Lower leg skin (tissue), 4 donors: ENCODE results near the gene ATP13A3. TPM values are rescaled to one million over a fixed set of nuclear protein-coding genes. Genes with fewer than 3 reads are reported as not detected.
A peak's percentile ranks its signal among the peaks of the same experiment; 100 is the strongest.

ENCODE experiments used
- DNase-seq, 2 donors: peaks; one replicate each; pipeline ENCODE4 v3.0.0-alpha.2; 2019; ENCODE audit warnings: low spot score in 2 of 2
- H3K4me3 ChIP-seq: fragments of 200-600 bp; sonication (generic); 2 replicates; pipeline ENCODE4 v1.5.1; 2017; ENCODE audit warnings: mild to moderate bottlenecking, low read depth; ENCODE audit not compliant: poor library complexity, severe bottlenecking
- CTCF ChIP-seq, 3 donors: fragments of 450-650 bp; IDR thresholded peaks; one replicate each; pipeline ENCODE4 v1.5.1; 2016; ENCODE audit warnings: antibody characterized with exemption in 3 of 3, mild to moderate bottlenecking in 3 of 3, moderate library complexity in 2 of 3
- POLR2A ChIP-seq, 2 donors: fragments of 450-650 bp; IDR thresholded peaks; one replicate each; pipeline ENCODE4 v1.6.1; 2016 to 2017; ENCODE audit warnings: antibody characterized with exemption in 2 of 2, mild to moderate bottlenecking in 1 of 2, moderate library complexity in 1 of 2
- WGBS, 2 donors: methylation state at CpG; one replicate each; pipeline ENCODE4 v1.1.5; 2018; 5-methylcytosine and 5-hydroxymethylcytosine counted together
- intact Hi-C: fragments of 100-400 bp; cut with DNase I; formaldehyde crosslinking; loops from one replicate; pipeline ENCODE4 v1.15.0; 2023; ENCODE audit warnings: low total_unique reads
- total RNA-seq, 4 donors: library from RNA; depleted of rRNA; stranded (reverse); fragments of >200 nt; gene quantifications; one replicate each; pipeline ENCODE4 v1.1.0, GENCODE V29; 2016

The ATP13A3 gene
- total RNA-seq, 4 donors from 2014 or later, result 35.0 to 40.6 (median 38.2) TPM

DNA sequence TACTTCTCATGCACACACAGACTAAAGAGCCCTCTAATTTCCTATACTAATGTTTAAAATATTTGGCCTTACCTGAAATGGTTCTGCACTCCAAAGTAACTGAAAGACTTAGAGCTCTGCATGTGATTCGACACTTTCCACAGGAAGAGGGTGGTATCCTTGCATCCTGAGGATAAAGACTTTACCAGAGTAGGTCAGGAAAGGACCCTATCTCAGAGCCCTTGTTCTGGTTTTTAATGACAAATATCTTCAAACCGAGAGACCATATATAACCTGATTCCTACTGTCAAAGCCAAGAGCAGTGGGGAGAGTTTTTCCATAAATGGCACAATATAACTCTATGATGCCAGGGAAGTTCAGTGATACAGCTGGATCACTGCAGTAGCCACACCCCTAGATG lies 87.6 kb downstream of the ATP13A3 start, which contains the start of gene GP5:
Gene GP5, minus strand, starts transcription at position 101 of the 400 bp plus-strand sequence. CDS start 984 bp downstream, outside the sequence.
- no peak for TF ChIP-seq CTCF (IDR thresholded peaks at IDR 0.05)
- no peak for TF ChIP-seq POLR2A (IDR thresholded peaks at IDR 0.05)
- WGBS, 2 donors, result 71 to 76% methylated on average over 2 of the region's 2 CpGs
- no peak for DNase-seq
- no peak within 1 kb of the TSS for H3K4me3 ChIP-seq
- intact Hi-C loops, result loop anchor here (5.0 kb wide), 1 partner anchor 62 kb away; no protein-coding TSS in a partner anchor

- TF ChIP-seq CTCF (IDR thresholded peaks at IDR 0.05) (no peak), POLR2A (IDR thresholded peaks at IDR 0.05) (no peak)
- WGBS, 2 donors, result 22 to 33% methylated on average over 24 to 30 of the region's 38 CpGs
- DNase-seq, result no peak
- intact Hi-C loops, result loop anchor here (5.0 kb wide), 1 partner anchor 61 kb away; no protein-coding TSS in a partner anchor
- no peak overlapping the region for H3K4me3 ChIP-seq
Observed at GRCh38 chr3:194397757-194398312, 89.0 kb downstream of the ATP13A3 start.

DNA sequence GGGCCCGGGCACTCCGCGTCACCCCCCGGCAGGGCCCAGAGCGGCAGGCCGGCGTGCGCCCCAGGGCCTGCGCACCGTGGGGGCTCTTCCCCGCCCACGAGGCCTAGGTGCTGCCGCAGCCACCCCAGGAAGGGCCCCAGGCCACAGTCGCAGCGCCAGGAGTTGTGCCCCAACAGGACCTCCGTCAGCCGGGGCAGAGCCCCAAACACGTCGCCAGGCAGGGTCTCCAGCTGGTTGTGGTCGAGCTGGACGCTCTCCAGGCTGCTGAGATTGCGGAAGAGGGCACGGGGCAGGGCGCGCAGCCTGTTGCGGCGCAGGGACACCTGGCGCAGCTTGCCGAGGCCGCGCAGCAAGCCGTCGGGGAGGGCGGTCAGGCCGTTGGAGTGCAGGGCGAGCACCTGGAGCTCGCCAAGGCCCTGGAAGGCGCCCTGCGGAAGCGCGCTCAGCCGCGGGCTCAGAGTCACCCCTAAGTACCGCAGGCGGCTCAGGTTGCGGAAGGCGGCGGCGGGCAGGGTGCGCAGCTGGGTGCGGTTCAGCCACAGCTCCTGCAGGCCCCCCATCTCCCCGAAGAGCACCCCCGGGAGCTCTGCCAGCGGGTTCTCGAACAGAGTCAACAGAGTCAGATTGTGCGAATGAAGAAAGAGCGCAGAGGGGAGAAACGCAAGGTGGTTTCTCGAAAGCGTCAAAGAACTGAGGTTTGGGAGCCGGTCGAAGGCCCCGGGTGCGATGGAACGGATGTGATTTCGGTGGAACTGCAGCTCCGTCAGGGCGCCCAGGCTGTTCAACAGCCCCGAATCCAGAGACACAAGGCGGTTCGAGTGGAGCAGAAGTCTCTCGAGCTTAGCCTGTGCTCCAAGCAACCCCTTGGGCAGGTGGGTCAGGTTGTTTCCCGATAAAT lies 89.7 kb downstream of the ATP13A3 start:
- no peak overlapping the region for H3K4me3 ChIP-seq
- 23 to 25% methylated on average over 46 to 55 of the region's 73 CpGs for WGBS, 2 donors
- TF ChIP-seq POLR2A (IDR thresholded peaks at IDR 0.05) (no peak), CTCF (IDR thresholded peaks at IDR 0.05) (no peak)
- no peak for DNase-seq
- intact Hi-C loops, result loop anchor here (5.0 kb wide), 1 partner anchor 60 kb away; no protein-coding TSS in a partner anchor

DNA sequence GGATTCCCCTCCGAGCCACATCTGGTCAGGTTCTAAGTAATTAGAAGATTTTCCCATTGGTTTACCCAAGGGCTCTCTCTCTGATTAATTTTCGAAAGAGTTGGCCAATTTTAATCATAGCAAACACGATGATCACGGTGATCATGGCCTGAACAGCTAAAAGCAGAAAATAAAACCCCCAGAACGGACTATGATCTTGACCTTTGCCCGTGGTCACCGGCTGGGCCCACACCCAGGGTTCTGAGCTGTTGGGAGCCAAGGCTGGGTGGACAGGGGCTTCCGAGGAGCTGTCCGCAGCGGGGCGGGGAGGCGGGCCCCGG lies 90.3 kb downstream of the ATP13A3 start:
- TF ChIP-seq CTCF (IDR thresholded peaks at IDR 0.05) (no peak), POLR2A (IDR thresholded peaks at IDR 0.05) (no peak)
- intact Hi-C loops, result loop anchor here (5.0 kb wide), 1 partner anchor 59 kb away; no protein-coding TSS in a partner anchor
- WGBS, 2 donors, result 4 to 15% methylated on average over 12 to 13 of the region's 13 CpGs
- no peak overlapping the region for H3K4me3 ChIP-seq
- no peak for DNase-seq

GRCh38 chr3:194395778-194396538 lies 90.8 kb downstream of the ATP13A3 start:
- peak in 1 of 2 donors; percentile 56 for DNase-seq
- no peak overlapping the region for H3K4me3 ChIP-seq
- TF ChIP-seq CTCF (IDR thresholded peaks at IDR 0.05), result no peak
- TF ChIP-seq POLR2A (IDR thresholded peaks at IDR 0.05), result no peak
- 23% methylated on average over 26 of the region's 26 CpGs for WGBS, 2 donors
- intact Hi-C loops, result loop anchor here (5.0 kb wide), 1 partner anchor 59 kb away; no protein-coding TSS in a partner anchor
